ENCODE data around the gene FOXF2. TPM values are rescaled to one million over a fixed set of nuclear protein-coding genes. Genes with fewer than 3 reads are reported as not detected.
"Not testable (repeated sequence)": the region's sequence is repeated elsewhere in the genome, so short reads cannot be mapped to it uniquely, and the experiment has no call there.

Gene FOXF2
- not detected in 2 replicates for total RNA-seq (2014; rRNA removed)
- polyA plus RNA-seq (2012), result not detected

DNA sequence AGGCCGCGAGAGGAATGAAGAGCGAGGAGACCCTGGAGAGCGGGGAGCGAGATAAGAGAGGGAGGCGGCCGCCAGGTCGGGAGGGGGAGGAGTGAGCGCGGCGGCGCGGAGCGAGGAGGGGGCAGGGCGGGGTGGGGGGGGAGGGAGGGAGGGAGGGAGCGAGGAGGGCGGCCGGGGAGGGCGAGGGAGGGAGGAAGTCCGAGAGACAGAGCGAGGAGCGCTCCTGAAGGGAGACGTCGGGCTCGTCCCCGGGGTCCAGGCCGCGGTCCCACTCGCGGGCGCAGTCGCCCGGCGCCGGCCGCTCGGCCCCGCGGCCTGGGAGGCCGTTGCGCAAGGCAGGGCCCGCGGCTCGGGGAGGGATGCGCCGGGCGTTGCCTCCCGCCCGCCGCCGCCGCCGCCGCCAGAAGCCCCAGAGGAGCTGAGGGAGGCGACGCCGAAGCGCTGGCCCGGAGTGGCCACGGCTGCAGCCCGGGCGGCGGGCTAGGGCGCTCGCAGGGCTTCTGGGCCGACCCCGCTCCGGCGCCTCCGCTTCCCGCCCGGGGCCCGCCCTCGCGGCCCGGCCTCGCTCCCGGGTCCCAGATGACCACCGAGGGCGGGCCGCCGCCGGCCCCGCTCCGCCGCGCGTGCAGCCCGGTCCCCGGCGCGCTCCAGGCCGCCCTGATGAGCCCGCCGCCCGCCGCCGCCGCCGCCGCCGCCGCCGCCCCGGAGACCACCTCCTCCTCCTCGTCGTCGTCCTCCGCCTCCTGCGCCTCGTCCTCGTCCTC is at the start of gene FOXF2:
Gene FOXF2, plus strand, starts transcription at position 208 of the 764 bp plus-strand sequence. Its CDS starts 372 bp downstream, at position 580.
- DNase-seq (ENCODE audit: low read depth), result no peak

GRCh38 chr6:1346101-1346500 is 43.3 kb upstream of the FOXF2 start:
- no peak for DNase-seq (ENCODE audit: low read depth)

DNA sequence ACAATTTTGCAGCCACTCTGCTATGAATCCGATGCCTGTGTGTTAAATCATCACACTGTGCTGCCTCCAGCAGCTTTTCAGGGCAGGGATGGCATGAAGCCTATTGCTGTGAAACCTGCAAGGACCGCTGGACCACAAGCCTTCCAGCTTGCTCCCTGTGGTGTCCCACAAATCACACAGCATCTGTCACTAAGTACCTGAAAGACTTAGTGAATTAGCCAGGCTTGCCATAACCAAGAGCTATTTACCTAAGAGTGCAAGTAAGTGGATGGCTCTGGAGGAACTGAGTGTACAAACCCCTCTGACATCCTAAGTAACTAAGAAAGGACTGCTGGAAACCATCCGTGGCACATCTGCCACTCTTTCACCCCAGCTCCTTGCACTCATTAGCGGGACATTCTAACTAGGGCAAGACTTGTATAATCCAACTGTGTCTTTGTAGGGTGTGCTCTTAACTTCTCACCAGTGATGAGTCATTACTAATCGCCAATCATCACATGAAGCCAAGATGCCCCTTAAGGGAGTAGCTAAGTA is 42.8 kb upstream of the FOXF2 start:
- no peak for DNase-seq (ENCODE audit: low read depth)

- no peak for DNase-seq (ENCODE audit: low read depth)
Measured at GRCh38 chr6:1347161-1347560, 42.2 kb upstream of the FOXF2 start.

DNA sequence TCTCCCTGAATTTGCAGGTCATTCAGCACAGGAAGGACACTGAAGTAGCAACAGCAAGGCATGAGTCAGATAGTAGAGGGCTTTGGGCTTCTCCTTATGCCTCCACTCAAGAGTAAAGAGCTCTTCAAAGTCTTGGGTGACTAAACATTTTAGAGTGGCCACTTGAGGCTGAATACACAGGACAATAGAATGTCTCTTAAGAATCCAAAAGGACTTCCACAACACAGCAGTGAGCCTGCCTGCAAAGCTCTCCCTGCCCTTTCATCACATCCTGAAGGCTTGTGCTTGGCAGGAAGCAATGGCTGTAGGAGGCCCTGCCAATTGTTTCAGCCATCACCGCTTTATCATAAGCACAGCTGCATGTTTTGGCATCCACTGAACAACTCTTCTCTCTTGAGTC is 40.7 kb upstream of the FOXF2 start:
- DNase-seq (ENCODE audit: low read depth), result no peak

DNA sequence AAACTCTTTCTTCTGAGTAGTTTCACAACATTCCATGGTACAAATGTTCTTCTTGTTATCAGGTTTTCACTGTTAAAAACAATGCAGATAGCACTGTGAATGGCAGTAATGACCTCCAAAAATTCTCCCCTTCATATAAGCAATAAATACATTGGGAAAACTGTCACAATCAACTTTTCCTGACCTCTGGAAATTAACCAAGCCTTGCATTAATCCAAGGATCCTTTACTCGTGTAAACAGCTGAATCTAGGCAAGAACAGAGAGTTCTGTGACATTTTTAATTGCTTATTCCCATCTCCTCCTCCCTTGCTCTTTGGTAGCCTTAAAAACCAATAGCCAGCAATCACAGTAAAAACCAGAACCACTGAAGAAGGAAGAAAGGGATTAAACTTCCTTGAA is 39.7 kb upstream of the FOXF2 start:
- no peak for DNase-seq (ENCODE audit: low read depth)

- no peak for DNase-seq (ENCODE audit: low read depth)
Measured at GRCh38 chr6:1351381-1352008, 37.9 kb upstream of the FOXF2 start.

DNA sequence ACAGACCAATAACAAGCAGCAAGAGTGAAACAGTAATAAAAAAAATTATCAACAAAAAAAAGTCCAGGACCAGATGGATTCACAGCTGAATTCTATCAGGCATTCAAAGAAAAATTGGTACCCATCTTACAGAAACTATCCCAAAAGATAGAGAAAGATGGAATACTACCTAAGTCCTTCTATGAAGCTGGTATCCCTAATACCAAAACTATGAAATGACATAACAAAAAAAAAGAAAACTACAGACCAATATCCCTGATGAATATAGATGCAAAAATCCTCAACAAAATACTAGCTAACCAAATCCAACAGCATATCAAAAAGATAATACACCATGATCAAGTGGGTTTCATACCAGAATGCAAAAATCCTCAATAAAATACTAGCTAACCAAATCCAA is 34.3 kb upstream of the FOXF2 start:
- not testable (repeated sequence) for DNase-seq (ENCODE audit: low read depth)

GRCh38 chr6:1361717-1362116 is 27.7 kb upstream of the FOXF2 start:
- DNase-seq (ENCODE audit: low read depth), result not testable (repeated sequence)

- no peak for DNase-seq (ENCODE audit: low read depth)
Measured at GRCh38 chr6:1362643-1363042, 26.7 kb upstream of the FOXF2 start.

DNA sequence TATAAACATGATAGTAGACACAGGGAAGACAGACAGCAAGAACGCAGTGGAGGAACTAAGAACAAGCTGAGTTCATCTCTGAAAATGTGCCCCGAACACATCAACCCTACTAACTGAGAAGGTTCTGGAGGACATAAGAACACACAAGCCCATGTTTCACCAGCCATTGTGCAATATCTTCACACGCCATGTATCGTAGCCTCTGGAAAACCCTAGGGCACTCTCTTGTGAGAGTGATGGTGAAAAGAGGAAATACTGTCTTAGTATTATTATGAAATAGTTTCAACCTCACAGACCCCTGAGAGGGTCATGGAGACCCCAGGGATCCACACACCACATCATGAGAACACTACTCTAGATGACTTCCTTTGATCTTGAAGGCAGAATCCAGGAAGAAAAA is 26.1 kb upstream of the FOXF2 start:
- no peak for DNase-seq (ENCODE audit: low read depth)

- no peak for DNase-seq (ENCODE audit: low read depth)
Measured at GRCh38 chr6:1363729-1364572, 25.4 kb upstream of the FOXF2 start.

GRCh38 chr6:1364791-1365190 is 24.6 kb upstream of the FOXF2 start:
- DNase-seq (ENCODE audit: low read depth), result no peak

- no peak for DNase-seq (ENCODE audit: low read depth)
Measured at GRCh38 chr6:1365686-1366085, 23.7 kb upstream of the FOXF2 start.

DNA sequence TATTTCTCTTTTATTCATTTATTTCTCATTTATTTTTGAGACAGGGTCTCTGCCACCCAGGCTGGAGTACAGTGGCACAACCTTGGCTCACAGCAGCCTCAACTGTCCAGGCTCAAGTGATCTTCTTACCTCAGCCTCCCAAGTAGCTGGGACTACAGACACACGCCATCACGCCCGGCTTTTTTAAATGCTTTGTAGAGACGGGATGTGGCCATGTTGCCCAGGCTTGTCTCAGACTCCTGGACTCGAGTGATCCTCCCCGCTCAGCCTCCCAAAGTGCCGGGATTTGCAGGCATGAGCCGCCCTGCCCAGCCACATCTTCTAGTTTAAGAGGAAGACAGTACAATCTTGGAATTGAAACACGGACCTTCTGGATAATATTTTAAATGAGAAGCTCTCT is 21.6 kb upstream of the FOXF2 start:
- DNase-seq (ENCODE audit: low read depth), result no peak

DNA sequence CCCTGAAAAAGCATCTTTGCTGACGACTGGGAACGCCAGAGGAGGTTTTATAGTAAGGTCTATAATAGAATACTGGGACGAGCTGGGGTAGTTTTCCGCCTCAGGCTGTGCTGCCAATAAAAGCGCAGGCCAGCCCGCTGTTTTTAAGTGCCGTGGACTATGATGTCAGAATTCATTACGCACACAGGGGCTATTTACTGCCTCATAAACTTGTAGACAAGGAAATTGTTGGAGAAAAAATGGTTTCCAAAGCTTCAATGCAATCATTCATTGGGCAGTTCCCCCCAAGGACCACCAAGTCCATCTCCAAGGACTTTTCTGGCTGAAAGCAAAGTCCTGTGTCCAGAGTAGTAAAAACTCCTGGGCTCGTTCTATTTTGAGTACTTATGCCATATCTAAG is 20.4 kb upstream of the FOXF2 start:
- DNase-seq (ENCODE audit: low read depth), result no peak

GRCh38 chr6:1369695-1370094 is 19.7 kb upstream of the FOXF2 start:
- DNase-seq (ENCODE audit: low read depth), result not testable (repeated sequence)

- no peak for DNase-seq (ENCODE audit: low read depth)
Measured at GRCh38 chr6:1371933-1372332, 17.4 kb upstream of the FOXF2 start.

DNA sequence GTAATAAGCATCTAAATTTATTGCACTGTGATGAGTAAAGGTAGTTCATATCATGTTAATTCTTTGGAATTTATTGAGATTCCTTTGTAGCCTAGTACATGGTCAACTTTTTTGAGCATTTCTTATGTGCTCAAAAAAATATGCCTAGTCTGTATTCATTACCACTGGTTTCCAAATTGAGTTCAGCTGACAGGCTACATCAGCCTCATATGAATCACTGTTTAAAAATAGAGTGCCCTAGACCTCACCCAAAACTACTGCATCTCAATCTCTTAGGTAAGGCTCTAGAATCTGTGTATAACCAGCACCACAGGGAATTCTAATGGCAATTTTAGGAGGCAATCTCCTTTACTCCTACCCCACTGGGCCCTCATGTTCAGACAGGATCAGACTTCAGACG is 16.7 kb upstream of the FOXF2 start:
- DNase-seq (ENCODE audit: low read depth), result no peak

GRCh38 chr6:1376653-1377052 is 12.7 kb upstream of the FOXF2 start:
- DNase-seq (ENCODE audit: low read depth), result no peak

DNA sequence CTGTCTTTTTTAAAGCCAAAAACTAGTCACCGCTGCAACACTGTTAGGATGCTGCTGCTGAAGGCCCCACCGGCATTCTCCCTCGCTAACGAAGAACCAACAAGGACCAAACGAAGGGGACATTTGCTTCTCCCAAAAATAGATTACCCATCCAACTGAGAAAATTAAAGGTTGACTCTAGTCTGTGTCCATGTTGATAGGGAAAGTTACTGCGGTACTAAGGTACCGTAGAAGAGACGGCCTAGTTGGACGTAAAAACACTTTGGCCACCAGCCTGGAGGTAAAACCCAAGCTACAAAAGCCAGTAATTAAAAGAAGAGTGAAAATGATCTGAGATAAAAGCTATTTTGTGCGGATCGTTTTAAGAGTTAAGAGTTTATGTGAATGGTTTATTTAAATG is 11.8 kb upstream of the FOXF2 start:
- no peak for DNase-seq (ENCODE audit: low read depth)
